ENCODE data around the gene TMEM167A. TPM values are rescaled to one million over a fixed set of nuclear protein-coding genes. Genes with fewer than 3 reads are reported as not detected.

The TMEM167A gene, protein sequence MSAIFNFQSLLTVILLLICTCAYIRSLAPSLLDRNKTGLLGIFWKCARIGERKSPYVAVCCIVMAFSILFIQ
- total RNA-seq (2021; fragmentation: NEBNext Ultra II Directional; extraction: Animal tissue kit (Norgen Biotek cat#: 25700)) = 100 to 1,000 TPM; 125 to 164 (median 141) TPM
- long read RNA-seq, full-length matches to known transcripts = 155 of 187 reads
- long read RNA-seq, partial matches to known transcripts = 21 of 187 reads
- long read RNA-seq, other reads (novel, unspliced or antisense) = 11 of 187 reads

DNA sequence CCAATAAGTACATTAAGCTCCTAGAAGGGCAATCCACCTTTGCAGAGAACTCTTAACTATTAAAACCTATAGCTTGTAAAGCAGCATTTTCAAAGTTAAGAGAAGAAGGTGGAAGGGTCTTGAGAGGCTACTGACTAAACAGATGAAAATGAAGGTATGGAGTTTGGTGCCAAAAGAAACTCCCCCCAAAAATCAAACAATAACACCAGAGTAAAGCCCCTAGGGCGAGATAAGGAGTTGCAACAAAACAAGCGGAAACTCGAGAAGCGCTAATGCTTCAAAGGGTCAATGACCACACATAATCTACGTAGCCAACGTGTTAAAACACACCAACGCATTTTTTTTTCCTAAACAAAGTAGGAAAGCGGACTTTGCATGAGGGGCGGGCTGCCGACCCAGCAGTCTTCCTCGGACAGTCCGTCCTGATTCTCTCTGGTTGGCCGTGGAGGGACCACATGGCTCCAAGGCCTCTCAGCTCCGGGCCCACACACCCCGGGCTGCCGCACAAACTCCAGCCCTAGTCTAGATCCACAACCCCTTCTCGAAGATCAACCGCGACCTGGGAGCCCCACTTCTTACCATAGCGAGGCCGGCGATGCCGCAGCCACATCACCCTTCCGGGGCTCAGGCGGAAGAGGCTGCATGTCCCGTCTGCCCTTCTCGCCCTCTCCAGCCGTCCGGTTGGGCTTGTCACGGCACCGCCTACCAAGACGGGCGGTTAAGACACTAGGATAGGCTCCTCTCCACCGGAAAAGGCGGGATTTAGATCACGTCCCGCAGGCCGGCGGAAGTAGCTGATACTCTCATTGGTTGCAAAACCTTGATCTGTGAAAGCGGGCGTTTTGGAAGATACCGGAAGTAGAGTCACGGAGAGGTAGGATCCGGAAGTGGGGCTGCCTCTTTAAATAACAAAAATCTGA, at the start of gene TMEM167A, which contains the start of gene XRCC4:
TSS of gene TMEM167A (minus strand) at position 653 of the 920 bp plus-strand sequence. CDS start at position 582, 71 bp downstream.
TSS of gene XRCC4 (plus strand) at position 806 of the 920 bp plus-strand sequence. CDS start 27,373 bp downstream, outside the sequence.
- peak within 1 kb of the TSS; percentile 100 for H3K4me3 Mint-ChIP-seq
- peak; percentile 99 for DNase-seq
- TF ChIP-seq, protein P1, sequence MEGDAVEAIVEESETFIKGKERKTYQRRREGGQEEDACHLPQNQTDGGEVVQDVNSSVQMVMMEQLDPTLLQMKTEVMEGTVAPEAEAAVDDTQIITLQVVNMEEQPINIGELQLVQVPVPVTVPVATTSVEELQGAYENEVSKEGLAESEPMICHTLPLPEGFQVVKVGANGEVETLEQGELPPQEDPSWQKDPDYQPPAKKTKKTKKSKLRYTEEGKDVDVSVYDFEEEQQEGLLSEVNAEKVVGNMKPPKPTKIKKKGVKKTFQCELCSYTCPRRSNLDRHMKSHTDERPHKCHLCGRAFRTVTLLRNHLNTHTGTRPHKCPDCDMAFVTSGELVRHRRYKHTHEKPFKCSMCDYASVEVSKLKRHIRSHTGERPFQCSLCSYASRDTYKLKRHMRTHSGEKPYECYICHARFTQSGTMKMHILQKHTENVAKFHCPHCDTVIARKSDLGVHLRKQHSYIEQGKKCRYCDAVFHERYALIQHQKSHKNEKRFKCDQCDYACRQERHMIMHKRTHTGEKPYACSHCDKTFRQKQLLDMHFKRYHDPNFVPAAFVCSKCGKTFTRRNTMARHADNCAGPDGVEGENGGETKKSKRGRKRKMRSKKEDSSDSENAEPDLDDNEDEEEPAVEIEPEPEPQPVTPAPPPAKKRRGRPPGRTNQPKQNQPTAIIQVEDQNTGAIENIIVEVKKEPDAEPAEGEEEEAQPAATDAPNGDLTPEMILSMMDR (IDR thresholded peaks at IDR 0.05) = no peak
- H3K27me3 Mint-ChIP-seq (ENCODE audit: insufficient read depth) = peaks cover 3% of the 10 kb centered on the region
- no peaks in the 10 kb centered on the region for H3K9me3 Mint-ChIP-seq
- H3K36me3 Mint-ChIP-seq (ENCODE audit: low read depth) = peaks cover 32% of the 10 kb centered on the region
- peaks cover 51% of the 10 kb centered on the region for H3K4me1 Mint-ChIP-seq (ENCODE audit: low read depth)
- peak within 1 kb of the TSS; percentile 100 for H3K27ac Mint-ChIP-seq

DNA sequence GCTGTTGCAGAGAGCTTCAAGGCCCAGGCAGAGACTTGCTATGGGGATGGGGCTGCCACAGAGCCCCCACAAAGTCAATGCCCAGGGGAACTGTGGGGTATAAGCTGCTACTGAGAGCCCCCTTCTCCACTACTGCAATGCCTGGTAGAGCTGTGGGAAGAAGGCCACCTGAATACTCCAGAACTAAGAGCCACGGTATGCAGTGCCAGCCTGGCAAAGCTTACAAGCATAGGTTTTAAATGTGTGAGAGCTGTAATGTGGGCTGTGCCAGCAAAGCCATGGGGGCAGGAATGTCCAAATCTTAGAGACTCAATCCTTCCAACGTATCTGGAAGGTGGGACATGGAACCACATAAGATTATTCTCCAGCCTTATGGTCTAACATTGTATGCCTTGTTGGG, 49.3 kb upstream of the TMEM167A start:
- peaks cover 36% of the 10 kb centered on the region for H3K36me3 Mint-ChIP-seq (ENCODE audit: low read depth)
- no peaks in the 10 kb centered on the region for H3K4me1 Mint-ChIP-seq (ENCODE audit: low read depth)
- peaks cover 18% of the 10 kb centered on the region; the same call in 1 of the 2 replicates for H3K9me3 Mint-ChIP-seq
- no peaks in the 10 kb centered on the region for H3K27me3 Mint-ChIP-seq (ENCODE audit: insufficient read depth)
- H3K4me3 Mint-ChIP-seq = no peak overlapping the region
- no peak overlapping the region for H3K27ac Mint-ChIP-seq
- TF ChIP-seq, protein P1 (IDR thresholded peaks at IDR 0.05) = no peak
- DNase-seq = no peak

DNA sequence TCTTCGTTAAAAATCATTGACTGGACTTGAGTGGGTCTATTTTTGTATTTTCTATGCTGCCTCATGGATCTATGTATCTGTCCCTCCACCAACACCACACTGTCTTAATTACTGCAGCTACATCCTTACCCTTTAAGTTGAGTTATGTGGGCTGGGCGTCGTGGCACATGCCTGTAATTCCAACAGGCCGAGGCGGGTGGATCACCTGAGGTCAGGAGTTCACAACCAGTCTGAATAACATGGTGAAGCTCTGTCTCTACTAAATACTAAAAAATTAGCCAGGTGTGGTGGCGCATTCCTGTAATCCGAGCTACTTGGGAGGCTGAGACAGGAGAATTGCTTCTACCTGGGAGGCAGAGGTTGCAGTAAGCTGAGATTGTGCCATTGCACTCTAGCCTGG, 48.4 kb upstream of the TMEM167A start:
- H3K9me3 Mint-ChIP-seq = peaks cover 18% of the 10 kb centered on the region; the same call in 1 of the 2 replicates
- H3K27me3 Mint-ChIP-seq (ENCODE audit: insufficient read depth) = no peaks in the 10 kb centered on the region
- no peaks in the 10 kb centered on the region for H3K4me1 Mint-ChIP-seq (ENCODE audit: low read depth)
- no peak overlapping the region for H3K4me3 Mint-ChIP-seq
- DNase-seq = no peak
- TF ChIP-seq, protein P1 (IDR thresholded peaks at IDR 0.05) = no peak
- H3K27ac Mint-ChIP-seq = no peak overlapping the region
- H3K36me3 Mint-ChIP-seq (ENCODE audit: low read depth) = peaks cover 32% of the 10 kb centered on the region

DNA sequence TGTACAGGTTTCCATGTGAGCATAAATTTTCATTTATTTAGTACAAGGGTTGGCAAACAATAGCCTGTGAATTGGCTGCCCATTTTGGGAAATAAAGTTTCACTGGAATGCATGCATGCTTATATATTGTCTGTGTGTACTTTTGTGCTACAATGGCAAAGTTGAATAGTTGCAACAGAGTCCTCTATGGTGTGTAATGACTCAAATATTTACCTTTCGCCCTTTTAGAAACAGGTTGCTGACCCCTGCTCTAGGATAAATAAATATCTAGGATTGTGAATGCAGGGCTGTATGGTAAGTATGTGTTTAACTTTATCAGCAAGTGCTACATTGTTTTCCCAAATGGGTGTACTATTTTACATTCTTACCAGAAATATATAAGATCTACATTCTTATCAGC, 47.4 kb upstream of the TMEM167A start:
- Mint-ChIP-seq H3K27ac (no peak overlapping the region), H3K4me1 (ENCODE audit: low read depth) (no peaks in the 10 kb centered on the region), H3K27me3 (ENCODE audit: insufficient read depth) (no peaks in the 10 kb centered on the region), H3K4me3 (no peak overlapping the region), H3K9me3 (peaks cover 13% of the 10 kb centered on the region; the same call in 1 of the 2 replicates), H3K36me3 (ENCODE audit: low read depth) (peaks cover 24% of the 10 kb centered on the region)
- TF ChIP-seq, protein P1 (IDR thresholded peaks at IDR 0.05) = no peak
- no peak for DNase-seq

DNA sequence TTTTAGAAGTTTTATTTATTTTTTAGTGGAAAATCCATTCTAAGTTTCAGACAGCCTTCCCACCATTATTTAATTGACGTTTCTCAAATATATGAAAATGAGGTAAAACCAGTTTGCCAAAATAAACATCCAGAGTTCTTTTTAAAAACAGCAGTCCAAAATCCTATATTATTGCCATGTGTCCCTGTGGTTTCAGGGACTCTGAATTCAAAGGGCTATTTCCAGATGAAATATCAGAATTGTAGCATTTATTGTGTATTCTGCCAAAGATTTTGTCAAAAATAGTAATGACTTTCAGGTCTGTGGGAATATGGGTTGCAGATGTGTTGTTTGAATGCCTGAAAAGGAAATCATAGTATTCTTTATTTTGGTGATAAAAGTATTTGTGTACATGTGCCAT, 41.8 kb upstream of the TMEM167A start:
- Mint-ChIP-seq H3K4me3 (no peak overlapping the region), H3K27ac (no peak overlapping the region), H3K4me1 (ENCODE audit: low read depth) (no peaks in the 10 kb centered on the region), H3K36me3 (ENCODE audit: low read depth) (peaks cover 23% of the 10 kb centered on the region), H3K9me3 (peaks cover 4% of the 10 kb centered on the region; the same call in 1 of the 2 replicates), H3K27me3 (ENCODE audit: insufficient read depth) (no peaks in the 10 kb centered on the region)
- TF ChIP-seq, protein P1 (IDR thresholded peaks at IDR 0.05) = no peak
- no peak for DNase-seq

All from HFFc6 (cell line).